ENCODE measurements around the gene QSOX1.

Gene QSOX1

GRCh38 chr1:180210008-180210620 is 55.4 kb downstream of the QSOX1 start:
- DNase-seq (ENCODE audit: low read depth in 2 of 3, low spot score in 1 of 3): no peak

DNA sequence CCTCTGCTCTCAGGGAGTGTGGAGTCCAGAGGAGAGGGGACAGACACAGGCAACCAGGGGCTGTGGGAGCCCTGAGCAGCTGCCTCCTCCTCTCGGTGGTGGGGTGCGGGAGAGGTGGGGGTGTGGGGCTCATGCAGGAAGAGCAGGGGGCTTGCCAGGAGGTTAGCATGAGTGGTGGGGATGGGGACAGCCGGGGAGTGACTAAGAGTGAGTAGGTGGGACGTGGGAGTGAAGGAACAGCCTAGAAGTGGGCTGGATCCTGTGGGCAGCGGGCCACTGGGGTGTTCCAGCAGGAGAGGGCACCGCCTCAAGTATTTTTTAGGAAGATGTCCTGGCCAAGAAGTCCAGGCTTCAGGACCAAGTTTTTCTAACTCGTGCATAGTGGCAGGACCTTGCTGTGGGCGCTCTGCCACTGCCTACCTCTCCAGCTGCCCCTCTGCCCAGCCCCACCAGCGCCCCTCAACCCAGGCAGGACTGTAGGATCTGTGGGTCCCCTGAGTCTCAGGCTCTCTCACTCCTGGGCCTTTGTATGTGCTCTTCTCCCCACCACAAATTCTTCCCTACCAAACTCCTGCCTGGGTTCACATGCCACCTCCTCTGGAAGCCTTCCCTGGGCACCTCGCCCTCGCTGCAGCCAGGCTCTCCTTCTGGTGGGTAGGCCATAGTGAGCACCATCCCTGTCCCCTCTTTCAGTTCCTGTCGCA is 56.6 kb downstream of the QSOX1 start:
- DNase-seq (ENCODE audit: low read depth in 2 of 3, low spot score in 1 of 3): no peak

DNA sequence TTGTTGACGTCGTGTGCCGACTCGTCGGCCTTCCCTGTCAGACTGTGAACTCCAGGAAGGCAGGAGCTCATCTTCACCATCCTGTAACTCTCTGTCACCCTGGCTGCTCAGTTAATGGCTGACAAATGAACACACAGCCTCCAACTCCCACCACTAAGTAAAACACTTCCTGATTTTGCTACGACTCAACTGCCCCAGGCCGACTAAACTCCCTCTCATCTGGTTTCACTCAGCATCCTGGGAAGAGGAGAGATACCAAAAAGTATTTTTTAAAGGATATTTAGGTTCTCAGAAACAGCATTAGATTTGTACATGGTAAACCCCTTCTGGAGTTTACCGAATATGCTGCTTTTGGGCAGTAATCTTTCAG is 57.2 kb downstream of the QSOX1 start:
- no peak for DNase-seq (ENCODE audit: low read depth in 2 of 3, low spot score in 1 of 3)

GRCh38 chr1:180213401-180214170 is 58.9 kb downstream of the QSOX1 start:
- DNase-seq (ENCODE audit: low read depth in 2 of 3, low spot score in 1 of 3): peak; percentile 25 to 59 (median 42)

- DNase-seq (ENCODE audit: low read depth in 2 of 3, low spot score in 1 of 3): no peak
Observed at GRCh38 chr1:180215856-180216625, 61.4 kb downstream of the QSOX1 start.

DNA sequence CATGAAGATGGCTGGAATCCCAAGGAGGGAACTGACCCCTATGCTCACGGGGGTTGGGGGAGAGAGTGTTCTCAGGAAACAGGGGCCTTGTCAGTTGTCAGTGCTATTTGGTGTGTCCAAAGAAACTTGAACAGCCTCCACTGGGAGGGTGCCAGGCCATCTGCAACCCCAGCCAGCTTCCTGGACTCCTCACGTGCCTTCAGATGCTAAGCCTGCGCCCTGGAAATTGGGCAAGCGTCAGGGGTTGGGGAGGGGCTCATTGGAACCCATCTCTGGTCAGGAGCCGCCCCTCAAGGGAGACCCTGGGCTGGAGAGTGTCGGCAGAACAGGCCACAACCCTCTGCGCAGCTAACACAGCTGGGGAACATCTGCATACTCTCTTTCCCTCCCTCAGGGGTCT is 62.3 kb downstream of the QSOX1 start:
- DNase-seq (ENCODE audit: low read depth in 2 of 3, low spot score in 1 of 3): no peak

DNA sequence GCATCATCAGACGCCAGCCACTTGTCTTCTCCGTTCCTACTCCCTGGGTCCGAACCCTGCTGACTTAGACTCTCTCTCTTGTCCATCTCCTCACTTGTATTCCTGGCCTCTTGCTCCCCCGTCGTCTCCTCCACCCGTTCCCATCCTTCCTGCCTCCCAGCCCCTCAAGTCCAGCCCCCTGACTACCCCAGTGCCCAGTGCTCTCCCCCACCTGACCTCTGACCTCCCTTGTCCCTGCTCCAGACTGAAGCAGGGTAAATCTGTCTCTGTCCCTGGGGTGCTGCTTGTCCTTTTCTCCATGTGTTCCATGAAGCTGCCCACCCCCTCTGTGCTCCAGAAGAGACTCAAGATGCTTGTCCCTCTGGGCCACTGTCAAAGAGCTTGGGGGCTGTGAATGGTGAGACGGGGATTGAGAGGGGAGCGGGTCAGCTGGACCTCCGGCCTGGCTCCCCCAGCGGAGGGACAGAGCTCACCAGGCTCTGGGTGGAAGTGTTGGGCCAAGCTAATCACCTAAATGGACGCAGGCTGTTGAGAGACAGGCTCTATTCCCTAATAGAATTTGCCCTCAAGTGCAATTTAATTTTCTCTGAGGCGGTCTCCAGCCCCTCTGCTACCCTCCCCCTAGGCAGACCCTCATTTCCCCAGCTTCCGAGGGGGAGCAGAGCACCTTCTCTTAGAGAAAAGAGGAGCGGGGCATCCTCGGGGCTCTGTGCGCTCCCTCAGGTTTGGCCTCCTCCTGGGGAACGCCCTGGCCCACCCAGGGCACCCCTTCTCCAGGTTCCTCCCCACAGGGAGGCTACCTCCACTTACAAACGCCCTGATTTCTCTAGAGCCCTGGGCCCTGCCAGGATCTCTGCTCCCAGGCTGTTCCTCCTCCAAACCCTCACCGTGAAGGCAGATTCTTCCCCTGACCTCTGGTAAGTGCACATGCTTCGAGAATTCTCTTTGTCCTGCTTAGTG is 64.4 kb downstream of the QSOX1 start:
- no peak for DNase-seq (ENCODE audit: low read depth in 2 of 3, low spot score in 1 of 3)

GRCh38 chr1:180219776-180220175 is 65.1 kb downstream of the QSOX1 start:
- no peak for DNase-seq (ENCODE audit: low read depth in 2 of 3, low spot score in 1 of 3)

- no peak for DNase-seq (ENCODE audit: low read depth in 2 of 3, low spot score in 1 of 3)
Observed at GRCh38 chr1:180221462-180221861, 66.8 kb downstream of the QSOX1 start.

DNA sequence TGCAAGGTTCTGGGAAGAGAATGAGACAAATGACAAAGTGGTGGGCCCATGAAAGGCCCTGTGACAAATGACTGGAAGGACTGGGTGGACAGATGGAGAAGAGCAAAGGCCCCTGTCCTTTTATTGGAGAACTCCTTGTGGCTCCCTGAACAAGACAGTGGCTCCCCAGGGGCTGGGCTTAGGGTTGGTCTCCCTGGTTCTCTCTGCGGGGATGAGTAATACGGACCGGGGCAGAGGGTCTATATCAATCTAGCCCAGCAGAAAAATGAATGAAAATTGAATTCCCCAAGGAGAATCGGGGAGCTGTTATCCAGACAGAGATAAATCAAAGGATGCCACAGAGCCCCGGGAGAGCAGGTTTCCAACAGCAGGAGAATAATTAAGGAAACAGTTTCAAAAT is 70.2 kb downstream of the QSOX1 start:
- no peak for DNase-seq (ENCODE audit: low read depth in 2 of 3, low spot score in 1 of 3)

DNA sequence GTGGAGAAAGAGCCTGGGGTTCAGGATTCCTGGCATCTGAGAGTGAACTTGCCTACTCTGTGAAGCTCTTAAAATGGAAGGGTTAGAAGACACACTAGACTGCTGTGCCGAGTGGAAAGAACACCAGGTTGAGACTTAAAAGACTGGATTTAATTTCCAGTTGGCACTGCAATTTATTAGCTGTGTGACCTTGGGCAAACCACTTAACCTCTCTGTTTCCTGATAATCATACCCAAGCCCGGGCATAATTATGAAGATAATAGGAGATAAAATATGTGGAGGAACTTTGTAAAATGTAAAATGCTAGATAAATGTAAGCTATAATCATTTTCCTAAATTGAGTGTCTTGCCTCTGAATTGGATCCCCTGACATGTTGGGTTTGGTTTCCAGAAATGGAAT is 70.7 kb downstream of the QSOX1 start:
- no peak for DNase-seq (ENCODE audit: low read depth in 2 of 3, low spot score in 1 of 3)

- no peak for DNase-seq (ENCODE audit: low read depth in 2 of 3, low spot score in 1 of 3)
Observed at GRCh38 chr1:180227861-180228647, 73.4 kb downstream of the QSOX1 start.

GRCh38 chr1:180228648-180229482 is 74.2 kb downstream of the QSOX1 start:
- no peak for DNase-seq (ENCODE audit: low read depth in 2 of 3, low spot score in 1 of 3)

DNA sequence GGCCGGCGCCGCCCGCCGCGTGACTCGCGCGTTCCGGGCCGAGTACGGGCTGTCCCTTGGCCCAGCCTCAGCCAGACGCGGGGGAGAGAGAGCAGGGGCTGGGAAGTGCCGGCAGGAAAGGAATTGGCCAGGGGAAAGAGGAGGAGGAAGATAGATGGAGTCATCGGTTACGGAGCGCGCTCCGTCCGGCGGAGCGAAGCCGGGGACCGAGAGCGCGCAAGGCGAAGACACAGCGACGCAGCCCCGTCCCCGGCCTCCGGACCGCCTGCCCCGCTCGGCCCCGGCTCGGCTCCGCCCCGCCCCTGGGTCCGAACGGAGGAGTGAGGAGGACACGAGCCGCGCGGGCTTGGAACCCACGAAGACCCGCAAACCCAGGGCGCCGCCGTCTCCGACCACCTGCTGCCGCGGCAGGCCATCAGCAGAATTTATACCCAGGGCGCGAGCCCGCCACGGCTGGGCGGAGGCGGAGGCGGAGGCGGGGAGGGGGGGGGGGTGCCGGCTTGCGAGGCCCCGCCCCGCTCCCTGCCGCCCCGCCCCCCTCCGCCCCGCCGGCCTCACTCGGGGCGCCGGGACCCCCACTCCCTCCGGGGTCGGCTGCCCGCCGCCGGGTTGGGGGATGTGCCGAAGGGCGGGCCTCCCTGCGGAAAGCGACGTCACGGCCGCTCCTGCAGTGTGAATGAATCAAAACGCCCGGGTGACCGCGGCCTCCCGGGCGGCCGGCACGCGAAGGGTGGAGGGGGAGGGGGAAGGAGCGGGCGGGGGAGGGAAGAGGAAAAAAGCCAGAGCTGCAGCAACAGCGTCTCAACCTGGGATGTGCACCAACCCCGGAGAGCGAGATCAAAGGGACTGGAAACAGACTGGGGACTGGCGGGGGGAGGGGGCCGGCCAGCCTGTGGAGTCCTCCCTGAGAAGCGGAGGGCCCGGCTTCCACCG is 75.1 kb downstream of the QSOX1 start, which contains the start of gene LHX4:
TSS of gene LHX4 (plus strand) at position 782 of the 933 bp plus-strand sequence. CDS start 266 bp downstream, outside the sequence.
- no peak for DNase-seq (ENCODE audit: low read depth in 2 of 3, low spot score in 1 of 3)

GRCh38 chr1:180230416-180230790 is 75.7 kb downstream of the QSOX1 start:
- no peak for DNase-seq (ENCODE audit: low read depth in 2 of 3, low spot score in 1 of 3)

DNA sequence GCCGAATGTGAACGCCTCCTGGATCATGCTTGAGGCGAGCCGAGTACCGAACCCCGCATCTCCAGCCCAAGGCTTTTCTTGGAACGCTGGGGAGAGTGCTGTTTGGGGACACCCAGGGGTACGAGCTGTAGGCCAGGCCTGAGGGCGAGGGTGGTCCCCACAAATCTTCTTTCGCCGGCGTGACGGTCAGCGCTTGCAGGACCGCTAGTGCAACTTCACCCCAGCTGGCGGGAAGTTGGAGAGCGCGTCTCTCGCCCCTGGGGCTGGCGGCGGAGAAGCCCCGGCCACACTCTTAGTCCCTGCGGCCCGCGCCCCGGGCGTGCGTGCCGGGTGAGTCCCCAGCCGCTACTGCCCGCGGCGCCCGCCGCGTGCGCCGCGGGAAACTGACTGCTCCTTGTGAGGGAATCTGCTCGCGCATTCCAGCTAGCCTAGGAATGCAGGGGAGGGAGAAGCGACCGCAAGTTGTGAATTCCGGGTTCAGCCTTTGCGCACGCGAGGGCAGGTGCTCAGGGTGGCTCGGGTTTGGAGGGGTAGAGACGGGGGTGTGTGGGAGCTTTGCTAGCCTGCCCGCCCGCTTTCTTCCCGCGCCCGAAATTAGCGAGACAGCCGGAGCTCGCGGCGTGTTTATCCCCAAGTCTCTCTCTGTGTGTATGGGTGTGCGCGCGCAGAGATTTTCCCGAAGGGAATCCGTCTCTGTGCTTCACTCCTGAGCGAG is 76.3 kb downstream of the QSOX1 start:
- no peak for DNase-seq (ENCODE audit: low read depth in 2 of 3, low spot score in 1 of 3)

- no peak for DNase-seq (ENCODE audit: low read depth in 2 of 3, low spot score in 1 of 3)
Observed at GRCh38 chr1:180231506-180231921, 76.8 kb downstream of the QSOX1 start.
